Fibroblast of mammary gland (primary cell): ENCODE results near the gene RGS6.

Experiments
- DNase-seq: peaks from one replicate; pipeline ENCODE4 v3.0.0-alpha.2; 2010; ENCODE audit warnings: low read depth
- H3K4me3 ChIP-seq: 2 replicates; pipeline ENCODE4 v1.5.1; 2011; ENCODE audit warnings: low read depth, mild to moderate bottlenecking, low read length, moderate library complexity; ENCODE audit not compliant: control insufficient read depth
- TF ChIP-seq, protein P1 (sequence below): conservative IDR thresholded peaks from 2 replicates; pipeline ENCODE4 v1.5.1; 2011; ENCODE audit warnings: low read depth, low read length, inconsistent platforms; ENCODE audit not compliant: control insufficient read depth, insufficient read depth

The RGS6 gene

DNA sequence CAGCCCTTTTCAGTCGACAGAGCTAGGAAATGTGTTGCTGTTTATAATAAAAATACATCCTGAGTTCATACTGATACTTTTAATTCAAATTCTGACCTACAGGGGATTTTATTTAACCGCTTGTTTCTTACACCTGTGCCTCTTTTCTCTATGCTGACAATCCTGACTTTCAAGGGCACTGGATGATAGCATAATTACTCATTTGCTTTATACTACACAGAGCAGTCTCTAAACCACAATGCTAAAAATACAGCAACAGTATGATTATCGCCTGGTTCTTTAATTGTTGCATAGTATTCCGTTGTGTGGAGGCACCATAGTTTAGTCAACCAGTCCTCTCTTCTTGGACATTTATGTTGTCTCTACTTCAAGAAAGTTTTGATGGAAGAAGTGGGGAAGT lies 588.8 kb downstream of the RGS6 start:
- DNase-seq = no peak
- no peak overlapping the region for H3K4me3 ChIP-seq
- TF ChIP-seq, protein P1, sequence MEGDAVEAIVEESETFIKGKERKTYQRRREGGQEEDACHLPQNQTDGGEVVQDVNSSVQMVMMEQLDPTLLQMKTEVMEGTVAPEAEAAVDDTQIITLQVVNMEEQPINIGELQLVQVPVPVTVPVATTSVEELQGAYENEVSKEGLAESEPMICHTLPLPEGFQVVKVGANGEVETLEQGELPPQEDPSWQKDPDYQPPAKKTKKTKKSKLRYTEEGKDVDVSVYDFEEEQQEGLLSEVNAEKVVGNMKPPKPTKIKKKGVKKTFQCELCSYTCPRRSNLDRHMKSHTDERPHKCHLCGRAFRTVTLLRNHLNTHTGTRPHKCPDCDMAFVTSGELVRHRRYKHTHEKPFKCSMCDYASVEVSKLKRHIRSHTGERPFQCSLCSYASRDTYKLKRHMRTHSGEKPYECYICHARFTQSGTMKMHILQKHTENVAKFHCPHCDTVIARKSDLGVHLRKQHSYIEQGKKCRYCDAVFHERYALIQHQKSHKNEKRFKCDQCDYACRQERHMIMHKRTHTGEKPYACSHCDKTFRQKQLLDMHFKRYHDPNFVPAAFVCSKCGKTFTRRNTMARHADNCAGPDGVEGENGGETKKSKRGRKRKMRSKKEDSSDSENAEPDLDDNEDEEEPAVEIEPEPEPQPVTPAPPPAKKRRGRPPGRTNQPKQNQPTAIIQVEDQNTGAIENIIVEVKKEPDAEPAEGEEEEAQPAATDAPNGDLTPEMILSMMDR = no peak

DNA sequence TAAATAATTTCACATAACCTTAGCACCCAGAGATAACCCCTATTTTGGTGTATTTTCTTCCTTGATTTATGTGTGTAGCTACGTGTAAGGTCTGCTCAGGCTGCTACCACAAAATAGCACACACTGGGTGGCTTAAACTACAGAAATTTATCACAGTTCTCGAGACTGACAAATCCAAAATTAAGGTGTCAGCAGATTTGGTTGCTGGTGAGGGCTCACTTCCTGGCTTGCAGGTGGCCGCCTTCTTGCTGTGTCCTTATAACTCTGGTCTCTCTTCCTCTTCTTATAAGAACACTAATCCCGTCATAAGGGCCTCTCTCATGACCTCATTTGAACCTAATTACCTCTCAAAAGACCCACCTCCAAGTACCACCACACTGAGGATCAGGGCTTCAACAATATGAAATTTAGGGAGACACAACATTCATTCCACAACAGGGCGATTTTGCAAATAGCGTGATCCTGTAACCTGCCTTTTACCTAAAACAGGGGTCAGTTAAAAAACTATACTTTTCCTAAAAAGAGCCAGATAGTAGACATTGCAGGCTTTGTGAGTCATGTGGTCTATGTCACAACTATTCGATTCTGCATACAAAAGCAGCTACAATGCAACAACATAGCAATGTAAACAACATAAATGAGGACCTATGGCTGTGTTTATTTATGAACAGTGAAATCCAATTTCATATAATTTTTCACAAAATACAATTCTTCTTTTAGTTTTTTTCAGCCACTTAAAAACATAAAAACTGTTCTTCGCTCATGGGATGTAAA lies 589.9 kb downstream of the RGS6 start:
- no peak for DNase-seq
- H3K4me3 ChIP-seq = no peak overlapping the region
- TF ChIP-seq, protein P1 = no peak

DNA sequence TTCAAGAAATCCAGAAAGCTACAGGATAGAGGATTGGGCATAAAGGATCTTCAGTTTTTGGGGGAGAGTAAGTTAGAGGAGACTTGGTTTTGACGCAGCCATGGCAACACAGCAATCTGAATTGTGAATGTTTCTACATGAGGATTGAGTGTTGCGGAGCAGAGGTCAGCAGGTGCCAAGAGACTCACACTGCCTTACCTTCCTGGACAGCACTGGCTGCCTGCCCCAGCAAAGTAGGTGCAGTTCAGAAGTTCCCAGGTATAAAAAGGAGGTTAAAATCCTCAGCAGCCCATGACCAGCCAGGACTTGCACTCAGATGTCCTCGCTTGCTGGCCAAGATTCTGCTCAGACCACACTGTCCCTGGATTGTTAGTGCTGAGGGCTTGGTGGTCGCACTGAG lies 590.6 kb downstream of the RGS6 start:
- H3K4me3 ChIP-seq = no peak overlapping the region

DNA sequence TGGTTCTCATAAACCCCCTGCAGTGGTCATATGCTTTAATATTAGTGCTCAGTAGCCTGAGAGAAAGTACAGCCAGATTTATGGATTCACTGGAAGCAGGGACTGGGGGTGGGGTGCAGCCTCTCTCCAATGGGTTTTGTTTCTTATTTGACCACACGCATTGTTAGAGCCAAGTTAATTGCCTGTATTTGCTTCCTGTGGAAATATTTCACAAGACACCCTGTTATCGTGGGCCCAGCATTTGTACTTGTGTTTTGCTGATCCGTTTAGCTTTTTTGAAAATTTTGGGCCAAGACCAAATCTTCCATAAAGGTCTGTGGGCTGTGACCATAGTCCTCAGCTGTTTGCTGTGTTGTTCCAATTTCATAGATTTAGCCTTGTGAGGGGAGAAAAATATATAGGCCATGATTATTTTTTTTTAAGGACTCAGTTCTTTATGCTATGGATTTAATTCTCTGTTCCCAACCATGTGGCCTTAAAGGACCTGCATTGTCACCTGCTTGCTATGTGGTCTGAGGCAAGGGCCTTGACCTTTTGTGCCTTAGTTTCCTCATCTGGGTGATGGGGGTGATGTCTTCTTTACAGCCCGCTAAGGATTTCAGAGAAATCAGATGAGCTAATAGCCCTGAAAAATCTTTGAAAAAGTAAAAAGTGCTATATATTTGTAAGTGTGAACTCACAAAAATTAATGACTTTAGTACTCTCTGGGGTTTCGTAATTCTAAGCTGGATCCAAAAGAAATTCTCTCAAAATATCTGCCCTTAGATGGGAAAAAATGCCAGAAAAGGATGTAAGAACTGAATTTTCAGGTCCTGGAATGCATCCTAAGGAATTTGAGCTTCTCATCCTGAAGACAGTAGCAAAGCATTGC lies 591.4 kb downstream of the RGS6 start:
- H3K4me3 ChIP-seq = no peak overlapping the region
- TF ChIP-seq, protein P1 = no peak
- peak; percentile 47 for DNase-seq

More for the DNA sequence above, 590.6 kb downstream of the RGS6 start:
- TF ChIP-seq, protein P1 = no peak
- DNase-seq = no peak

GRCh38 chr14:72524295-72524629 lies 592.0 kb downstream of the RGS6 start:
- H3K4me3 ChIP-seq = no peak overlapping the region
- DNase-seq = no peak
- TF ChIP-seq, protein P1 = no peak

DNA sequence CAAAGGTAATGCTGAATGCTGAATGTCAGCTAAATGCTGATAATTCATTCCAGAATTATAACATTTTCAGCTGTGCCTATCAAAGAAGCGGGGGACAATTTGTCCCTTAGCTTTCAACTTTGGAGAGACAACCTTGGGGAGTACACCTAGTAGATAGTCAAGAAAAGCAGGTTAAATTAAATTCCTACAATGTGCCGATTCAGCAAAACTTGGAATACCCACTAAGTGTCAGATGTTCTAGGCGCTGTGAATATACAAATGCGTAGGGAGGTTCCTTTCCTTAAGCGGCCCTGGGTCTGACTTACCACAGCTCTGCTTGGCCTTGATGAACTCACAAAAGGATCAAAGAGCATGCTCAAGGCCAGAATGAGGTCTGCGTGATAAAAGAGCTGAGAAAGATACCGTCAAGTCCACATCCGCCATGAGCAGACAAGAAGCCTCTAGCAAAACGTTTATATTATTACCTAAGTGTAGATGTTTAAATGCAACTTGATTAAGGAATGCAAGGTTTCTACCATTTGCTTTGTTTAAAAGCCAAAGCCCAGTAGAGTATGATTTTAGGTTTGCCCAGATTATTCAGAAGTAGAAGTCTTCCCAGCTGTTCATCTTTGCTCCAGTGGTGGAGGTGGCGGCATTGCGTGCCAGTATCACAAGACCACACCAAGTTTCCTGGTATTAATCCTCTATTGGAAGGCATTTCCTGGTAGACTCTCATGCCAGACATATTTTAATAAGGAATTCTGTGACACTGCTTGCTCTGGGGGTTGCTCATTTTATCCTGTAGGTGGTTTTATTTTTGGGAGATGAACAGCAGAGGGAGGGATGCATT lies 593.1 kb downstream of the RGS6 start:
- H3K4me3 ChIP-seq = no peak overlapping the region
- TF ChIP-seq, protein P1 = no peak
- no peak for DNase-seq
